Stomach (tissue), 9 donors: ENCODE data around the gene GSTM2. TPM values are rescaled to one million over a fixed set of nuclear protein-coding genes. Genes with fewer than 3 reads are reported as not detected.

Experiments used
- DNase-seq, 2 donors: peaks; one replicate each; pipeline versions ENCODE4 v3.0.0 to v3.0.0-alpha.2; 2013 to 2019
- H3K27ac ChIP-seq, 5 donors: fragments of 200-600 bp in 4 of 5; sonication (generic) in 4 of 5; one replicate each; pipeline ENCODE4 v1.5.1; 2013 to 2019; ENCODE audit warnings: mild to moderate bottlenecking in 1 of 5, moderate library complexity in 1 of 5
- H3K27me3 ChIP-seq, 3 donors: fragments of 200-600 bp; sonication (generic); one replicate each; pipeline ENCODE4 v1.5.1; 2017 to 2019; ENCODE audit warnings: mixed run types in 1 of 3
- H3K36me3 ChIP-seq, 4 donors: fragments of 200-600 bp; sonication (generic); 1 replicate in 3 of 4; 2 replicates in 1 of 4; pipeline ENCODE4 v1.5.1; 2016 to 2019
- H3K4me1 ChIP-seq, 4 donors: fragments of 200-600 bp; sonication (generic); one replicate each; pipeline ENCODE4 v1.5.1; 2016 to 2019
- H3K4me3 ChIP-seq, 4 donors: fragments of 200-600 bp; sonication (generic) in 3 of 4; one replicate each; pipeline ENCODE4 v1.5.1; 2016 to 2019; ENCODE audit warnings: mild to moderate bottlenecking in 1 of 4
- H3K9me3 ChIP-seq, 4 donors: fragments of 200-600 bp; sonication (generic); one replicate each; pipeline ENCODE4 v1.5.1; 2016 to 2019
- CTCF ChIP-seq, 7 experiments: fragments of 450-650 bp in 4 of 7; fragments of 200-600 bp in 3 of 7; sonication (generic) in 3 of 7; IDR thresholded peaks; one replicate each; pipeline ENCODE4 v1.5.1; 2016 to 2019; ENCODE audit warnings: antibody characterized with exemption in 7 of 7, control low read depth in 2 of 7, mild to moderate bottlenecking in 1 of 7
- EP300 ChIP-seq: sonication (generic); formaldehyde crosslinking; IDR thresholded peaks from one replicate; pipeline ENCODE4 v1.6.1; 2017; ENCODE audit warnings: antibody characterized with exemption
- POLR2A ChIP-seq, 4 donors: fragments of 450-650 bp; IDR thresholded peaks; one replicate each; pipeline ENCODE4 v1.6.1; 2016; ENCODE audit warnings: antibody characterized with exemption in 4 of 4, control low read depth in 2 of 4, mild to moderate bottlenecking in 1 of 4, moderate library complexity in 1 of 4
- POLR2AphosphoS5 ChIP-seq, 3 donors: sonication (generic); formaldehyde crosslinking; IDR thresholded peaks; one replicate each; pipeline ENCODE4 v1.6.1; 2016; ENCODE audit warnings: antibody characterized with exemption in 3 of 3
- WGBS, 5 donors: extraction: QIAGEN DNeasy Blood & Tissue Kit in 3 of 5; methylation state at CpG; one replicate each; pipeline versions ENCODE4 v1.1.5 to v1.1.7; 2013 to 2018; 5-methylcytosine and 5-hydroxymethylcytosine counted together
- intact Hi-C: fragments of 100-400 bp; cut with DNase I; formaldehyde crosslinking; loops from one replicate; pipeline ENCODE4 v1.15.1; 2023; ENCODE audit warnings: low total_unique reads
- polyA plus RNA-seq, 3 donors: library from polyadenylated mRNA; stranded (reverse); fragments of 200-250 nt; gene quantifications; one replicate each; pipeline ENCODE4 v1.2.3, GENCODE V29; 2013
- total RNA-seq, 5 donors: library from RNA; depleted of rRNA; stranded (reverse); fragments of >200 nt; gene quantifications; one replicate each; pipeline versions ENCODE4 v1.1.0 to v1.2.3, GENCODE V29; 2014 to 2016
- donor health status: healthy with polysubstance abuse.
- donor health status: Bipolar disorder and iron deficiency.
- donor health status: healthy.

The GSTM2 gene
- total and polyA plus RNA-seq, 8 donors = 22.3 to 219 (median 124) TPM

- Histone ChIP-seq H3K36me3 (peaks cover 0 to 5% (median under 1%) of the 10 kb centered on the region in 4 donors), H3K4me1 (peaks cover 40 to 73% (median 61%) of the 10 kb centered on the region in 4 donors), H3K27me3 (no peaks in the 10 kb centered on the region), H3K27ac (peak overlapping the region; percentile 84 to 90 (median 88)), H3K9me3 (no peaks in the 10 kb centered on the region), H3K4me3 (peak overlapping the region; percentile 64 to 81 (median 76))
- no peak for TF ChIP-seq POLR2AphosphoS5 (IDR thresholded peaks at IDR 0.05)
- TF ChIP-seq CTCF (IDR thresholded peaks at IDR 0.05) = no peak
- no peak for TF ChIP-seq POLR2A (IDR thresholded peaks at IDR 0.05)
- TF ChIP-seq EP300 = no peak
- peak in 1 of 2 donors; percentile 69 for DNase-seq
- WGBS, 5 donors = 0 to 1% (median 0%) methylated on average over 9 of the region's 9 CpGs
- intact Hi-C loops = no loop called here
These were observed 47.5 kb upstream of the GSTM2 start for GRCh38 chr1:109620401-109620791.

- H3K27ac ChIP-seq = peak overlapping the region; percentile 84 to 90 (median 88)
- peaks cover 40 to 77% (median 63%) of the 10 kb centered on the region in 4 donors for H3K4me1 ChIP-seq
- H3K9me3 ChIP-seq = no peaks in the 10 kb centered on the region
- peak in 2 of 3 donors; percentile 35 to 71 for TF ChIP-seq POLR2AphosphoS5 (IDR thresholded peaks at IDR 0.05)
- no peak for TF ChIP-seq CTCF (IDR thresholded peaks at IDR 0.05)
- DNase-seq = peak; percentile 91 to 98
- H3K4me3 ChIP-seq = peak overlapping the region; percentile 64 to 81 (median 76)
- 0 to 4% (median 1%) methylated on average over 8 to 18 of the region's 18 CpGs for WGBS, 5 donors
- no peaks in the 10 kb centered on the region for H3K27me3 ChIP-seq
- intact Hi-C loops = no loop called here
- H3K36me3 ChIP-seq = peaks cover 2 to 10% (median 4%) of the 10 kb centered on the region in 4 donors
These were observed 47.0 kb upstream of the GSTM2 start for GRCh38 chr1:109620841-109621286.

- DNase-seq = no peak
- H3K27ac ChIP-seq = peak overlapping the region in 4 of 5 donors; percentile 87 to 90 (median 88)
- H3K36me3 ChIP-seq = peaks cover 9 to 17% (median 11%) of the 10 kb centered on the region in 4 donors
- TF ChIP-seq POLR2A (IDR thresholded peaks at IDR 0.05) = no peak
- no peak for TF ChIP-seq EP300
- TF ChIP-seq CTCF (IDR thresholded peaks at IDR 0.05) = no peak
- H3K4me3 ChIP-seq = peak overlapping the region; percentile 64 to 81 (median 76)
- H3K9me3 ChIP-seq = no peaks in the 10 kb centered on the region
- intact Hi-C loops = no loop called here
- H3K27me3 ChIP-seq = no peaks in the 10 kb centered on the region
- peaks cover 40 to 77% (median 63%) of the 10 kb centered on the region in 4 donors for H3K4me1 ChIP-seq
- 28 to 45% (median 39%) methylated on average over 9 to 13 of the region's 13 CpGs for WGBS, 5 donors
These were observed 46.3 kb upstream of the GSTM2 start for GRCh38 chr1:109621379-109622136.

GRCh38 chr1:109622137-109622892, 45.5 kb upstream of the GSTM2 start:
- H3K4me1 ChIP-seq = peaks cover 40 to 71% (median 63%) of the 10 kb centered on the region in 4 donors
- TF ChIP-seq CTCF (IDR thresholded peaks at IDR 0.05) (no peak), POLR2AphosphoS5 (IDR thresholded peaks at IDR 0.05) (no peak), POLR2A (IDR thresholded peaks at IDR 0.05) (no peak), EP300 (no peak)
- H3K36me3 ChIP-seq = peaks cover 16 to 24% (median 18%) of the 10 kb centered on the region in 4 donors
- no peaks in the 10 kb centered on the region for H3K27me3 ChIP-seq
- 72 to 91% (median 84%) methylated on average over 9 to 11 of the region's 11 CpGs for WGBS, 5 donors
- peak overlapping the region in 3 of 5 donors; percentile 7 to 87 (median 16) for H3K27ac ChIP-seq
- peak overlapping the region in 3 of 4 donors; percentile 64 to 81 (median 79) for H3K4me3 ChIP-seq
- intact Hi-C loops = no loop called here
- H3K9me3 ChIP-seq = no peaks in the 10 kb centered on the region
- DNase-seq = no peak
